Right lobe of liver (tissue), 6 donors: ENCODE data around the gene P4HTM. TPM values are rescaled to one million over a fixed set of nuclear protein-coding genes. Genes with fewer than 3 reads are reported as not detected.

Source experiments
- ATAC-seq, 4 donors: fragments of 200-7000 bp; cut with Tn5 transposase; one replicate each; pipeline ENCODE4 v1.9.1; 2020; ENCODE audit warnings: mild to moderate bottlenecking in 4 of 4, moderate library complexity in 4 of 4
- DNase-seq, 3 donors: peaks; one replicate each; pipeline ENCODE4 v3.0.0-alpha.2; 2020
- H3K27ac ChIP-seq, 3 donors: fragments of 200-600 bp; one replicate each; pipeline ENCODE4 v1.8.0; 2022
- H3K27me3 ChIP-seq, 2 donors: fragments of 200-600 bp; one replicate each; pipeline ENCODE4 v1.8.0; 2022
- H3K36me3 ChIP-seq, 4 donors: fragments of 200-600 bp; sonication (generic) in 1 of 4; one replicate each; pipeline versions ENCODE4 v1.5.1 to v1.8.0; 2017 to 2022; ENCODE audit warnings: control low read depth in 1 of 4
- H3K4me1 ChIP-seq, 4 donors: fragments of 200-600 bp; sonication (generic) in 1 of 4; one replicate each; pipeline versions ENCODE4 v1.5.1 to v1.8.0; 2017 to 2022; ENCODE audit warnings: control low read depth in 1 of 4
- H3K4me3 ChIP-seq, 3 donors: fragments of 200-600 bp; one replicate each; pipeline ENCODE4 v1.8.0; 2022
- H3K9me3 ChIP-seq, 4 donors: fragments of 200-600 bp; sonication (generic) in 1 of 4; one replicate each; pipeline versions ENCODE4 v1.5.1 to v1.8.0; 2017 to 2022; ENCODE audit warnings: control low read depth in 1 of 4
- CTCF ChIP-seq, 4 donors: fragments of 200-600 bp in 3 of 4; fragments of 450-650 bp in 1 of 4; IDR thresholded peaks; one replicate each; pipeline versions ENCODE4 v1.5.1 to v1.8.0; 2016 to 2022; ENCODE audit warnings: antibody characterized with exemption in 4 of 4, mild to moderate bottlenecking in 2 of 4
- POLR2A ChIP-seq: fragments of 450-650 bp; IDR thresholded peaks from one replicate; pipeline ENCODE4 v1.6.1; 2017; ENCODE audit warnings: antibody characterized with exemption, mild to moderate bottlenecking
- WGBS: methylation state at CpG from one replicate; pipeline ENCODE4 v1.1.6; 2018; ENCODE audit warnings: low coverage, low lambda C conversion rate; ENCODE audit not compliant: insufficient coverage; ENCODE audit errors: missing lambda C conversion rate; 5-methylcytosine and 5-hydroxymethylcytosine counted together
- intact Hi-C, 2 donors: fragments of 100-400 bp; cut with DNase I; formaldehyde crosslinking; loops; one replicate each; pipeline versions ENCODE4 v1.11.2 to v1.14.1; 2022
- total RNA-seq, 6 experiments: library from RNA; depleted of rRNA in 2 of 6; stranded (reverse); fragments of >200 nt in 2 of 6; fragmentation: NEBNext Ultra II Directional in 3 of 6; extraction: Animal tissue kit (Norgen Biotek cat#: 25700) in 3 of 6; gene quantifications; one replicate each; pipeline versions ENCODE4 v1.1.0 to v1.2.4, GENCODE V29; 2016 to 2023
- donor health status: DM: no; HTN: yes; CAD: no.
- donor health status: DM: no; HTN: no; CAD: no.
- donor health status: DM: no; HTN: no; CAD: no.
- donor health status: DM: no; HTN: yes; CAD: no.
- donor health status: DM: no; HTN: yes; CAD: no.

P4HTM gene
- total RNA-seq, 6 experiments from 2014 or later, result 7.7 to 19.2 (median 11.1) TPM

- Histone ChIP-seq H3K9me3 (no peaks in the 10 kb centered on the region), H3K27ac (no peak overlapping the region), H3K4me3 (no peak overlapping the region), H3K4me1 (no peaks in the 10 kb centered on the region), H3K27me3 (no peaks in the 10 kb centered on the region), H3K36me3 (peaks cover 0 to 11% (median 2%) of the 10 kb centered on the region in 4 donors)
- 91% methylated on average over 1 of the region's 1 CpG for WGBS
- no peak for TF ChIP-seq POLR2A
- TF ChIP-seq CTCF (IDR thresholded peaks at IDR 0.05), result no peak
- ATAC-seq (no peak), DNase-seq (no peak)
- intact Hi-C loops, result no loop called here
Observed at GRCh38 chr3:48950051-48950450, 40.0 kb upstream of the P4HTM start.

GRCh38 chr3:48951764-48952163 lies 38.3 kb upstream of the P4HTM start:
- intact Hi-C loops, result no loop called here
- H3K27me3 ChIP-seq, result no peaks in the 10 kb centered on the region
- ATAC-seq, result no peak
- no peak overlapping the region for H3K4me3 ChIP-seq
- DNase-seq, result no peak
- no peak overlapping the region for H3K27ac ChIP-seq
- TF ChIP-seq CTCF (IDR thresholded peaks at IDR 0.05) (no peak), POLR2A (no peak)
- H3K36me3 ChIP-seq, result peaks cover 0 to 11% (median 2%) of the 10 kb centered on the region in 4 donors
- no peaks in the 10 kb centered on the region for H3K4me1 ChIP-seq
- 81% methylated on average over 4 of the region's 4 CpGs for whole genome bisulfite sequencing
- H3K9me3 ChIP-seq, result no peaks in the 10 kb centered on the region

- peak in 1 of 3 donors; percentile 30 for DNase-seq
- WGBS, result 80% methylated on average over 7 of the region's 8 CpGs
- TF ChIP-seq POLR2A, result no peak
- peak; percentile 24 to 50 (median 46) for TF ChIP-seq CTCF (IDR thresholded peaks at IDR 0.05)
- Histone ChIP-seq H3K36me3 (peaks cover 0 to 11% (median 3%) of the 10 kb centered on the region in 4 donors), H3K4me1 (no peaks in the 10 kb centered on the region), H3K27ac (no peak overlapping the region), H3K9me3 (no peaks in the 10 kb centered on the region), H3K4me3 (no peak overlapping the region), H3K27me3 (no peaks in the 10 kb centered on the region)
- peak; percentile 69 to 85 (median 76) for ATAC-seq
- intact Hi-C loops, result no loop called here
Observed at GRCh38 chr3:48952510-48953118, 37.4 kb upstream of the P4HTM start.

- H3K36me3 ChIP-seq, result peaks cover 0 to 21% (median 4%) of the 10 kb centered on the region in 4 donors
- DNase-seq, result peak in 1 of 3 donors; percentile 1
Observed at GRCh38 chr3:48957006-48957705, 32.9 kb upstream of the P4HTM start.

More at GRCh38 chr3:48957006-48957705, 32.9 kb upstream of the P4HTM start:
- Histone ChIP-seq H3K27me3 (no peaks in the 10 kb centered on the region), H3K27ac (no peak overlapping the region), H3K4me1 (no peaks in the 10 kb centered on the region), H3K9me3 (no peaks in the 10 kb centered on the region), H3K4me3 (no peak overlapping the region)
- WGBS, result 73% methylated on average over 1 of the region's 2 CpGs
- intact Hi-C loops, result no loop called here
- no peak for TF ChIP-seq POLR2A
- TF ChIP-seq CTCF (IDR thresholded peaks at IDR 0.05), result no peak
- ATAC-seq, result peak in 2 of 4 donors; percentile 60 to 86
